Stimulated activated naive B cell treated with anti-CD40 and anti-IgM and Interleukin-4, amounts not matched to agents 10 μg/mL and 1 μg/mL and 100 μg/mL, for 72 hours (primary cell): ENCODE data around the gene PLVAP.

Experiments used
- ATAC-seq, 2 donors: fragments of 150-1000 bp; cut with Tn5 transposase; replicated peaks; 2 replicates each; pipeline ENCODE4 v1.10.0; 2021; ENCODE audit warnings: moderate library complexity in 1 of 2
- DNase-seq: peaks from one replicate; pipeline ENCODE4 v3.0.0; 2021
- H3K27ac Mint-ChIP-seq: one replicate; pipeline ENCODE4 v1.8.0; 2022; ENCODE audit warnings: mild to moderate bottlenecking, mixed read lengths
- H3K27me3 Mint-ChIP-seq, 2 donors: one replicate each; pipeline ENCODE4 v1.8.0; 2022; ENCODE audit warnings: mixed read lengths in 2 of 2
- H3K36me3 Mint-ChIP-seq, 2 donors: one replicate each; pipeline ENCODE4 v1.8.0; 2022; ENCODE audit warnings: mixed read lengths in 2 of 2, mild to moderate bottlenecking in 1 of 2
- H3K4me1 Mint-ChIP-seq, 2 donors: one replicate each; pipeline ENCODE4 v1.8.0; 2022; ENCODE audit warnings: mixed read lengths in 2 of 2, mild to moderate bottlenecking in 1 of 2
- H3K4me3 Mint-ChIP-seq, 2 donors: one replicate each; pipeline ENCODE4 v1.8.0; 2022; ENCODE audit warnings: mild to moderate bottlenecking in 2 of 2, mixed read lengths in 2 of 2, moderate library complexity in 1 of 2
- H3K9me3 Mint-ChIP-seq, 2 donors: one replicate each; pipeline ENCODE4 v1.8.0; 2022; ENCODE audit warnings: mixed read lengths in 2 of 2, mild to moderate bottlenecking in 1 of 2

Gene PLVAP

DNA sequence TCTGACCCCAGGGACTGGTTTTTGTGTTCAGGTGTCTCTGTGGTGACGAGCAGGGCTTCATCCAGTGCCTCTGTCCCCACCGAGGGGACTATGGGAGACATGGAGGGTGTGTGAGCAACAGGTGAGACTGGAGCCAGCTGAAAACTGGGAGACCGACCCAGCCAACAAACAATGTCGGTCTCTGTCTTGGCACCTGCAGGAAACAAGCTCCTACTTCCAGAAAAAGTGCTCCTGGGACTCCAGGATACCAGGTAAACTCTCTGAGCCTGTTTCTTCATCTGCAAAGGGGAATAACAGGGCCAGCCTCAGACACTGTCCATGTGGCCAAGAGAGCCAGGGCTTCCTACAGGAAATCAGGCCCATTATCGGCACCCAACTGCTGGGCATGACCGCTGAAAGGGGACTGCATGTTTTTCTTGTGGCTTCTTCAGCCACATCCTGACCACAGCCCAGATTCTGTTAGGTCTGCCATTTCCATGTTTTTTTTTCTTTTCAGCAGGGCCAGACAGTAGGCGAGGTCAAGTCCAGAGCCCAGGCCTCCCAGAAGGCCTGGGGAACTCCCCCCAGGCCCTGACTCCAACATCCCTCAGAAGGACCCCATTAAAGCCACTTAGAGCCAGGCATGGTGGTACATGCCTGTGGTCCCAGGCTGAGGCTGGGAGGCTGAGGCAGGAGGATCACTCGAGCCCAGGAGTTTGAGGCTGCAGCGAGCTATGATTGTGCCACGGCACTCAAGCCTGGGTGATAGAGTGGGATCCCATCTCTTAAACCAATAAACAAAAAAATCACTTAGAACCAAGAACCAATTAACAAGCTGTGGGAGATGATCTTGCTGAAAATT is 29.1 kb upstream of the PLVAP start:
- ATAC-seq (peak; percentile 1 to 3), DNase-seq (no peak)
- H3K36me3 Mint-ChIP-seq, result peaks cover 21 to 34% of the 10 kb centered on the region in 2 donors
- no peaks in the 10 kb centered on the region for H3K27me3 Mint-ChIP-seq
- H3K9me3 Mint-ChIP-seq, result no peaks in the 10 kb centered on the region
- H3K4me3 Mint-ChIP-seq, result peak overlapping the region; percentile 87 to 96
- H3K4me1 Mint-ChIP-seq, result peaks cover 34 to 46% of the 10 kb centered on the region in 2 donors
- peak overlapping the region; percentile 97 for H3K27ac Mint-ChIP-seq

DNA sequence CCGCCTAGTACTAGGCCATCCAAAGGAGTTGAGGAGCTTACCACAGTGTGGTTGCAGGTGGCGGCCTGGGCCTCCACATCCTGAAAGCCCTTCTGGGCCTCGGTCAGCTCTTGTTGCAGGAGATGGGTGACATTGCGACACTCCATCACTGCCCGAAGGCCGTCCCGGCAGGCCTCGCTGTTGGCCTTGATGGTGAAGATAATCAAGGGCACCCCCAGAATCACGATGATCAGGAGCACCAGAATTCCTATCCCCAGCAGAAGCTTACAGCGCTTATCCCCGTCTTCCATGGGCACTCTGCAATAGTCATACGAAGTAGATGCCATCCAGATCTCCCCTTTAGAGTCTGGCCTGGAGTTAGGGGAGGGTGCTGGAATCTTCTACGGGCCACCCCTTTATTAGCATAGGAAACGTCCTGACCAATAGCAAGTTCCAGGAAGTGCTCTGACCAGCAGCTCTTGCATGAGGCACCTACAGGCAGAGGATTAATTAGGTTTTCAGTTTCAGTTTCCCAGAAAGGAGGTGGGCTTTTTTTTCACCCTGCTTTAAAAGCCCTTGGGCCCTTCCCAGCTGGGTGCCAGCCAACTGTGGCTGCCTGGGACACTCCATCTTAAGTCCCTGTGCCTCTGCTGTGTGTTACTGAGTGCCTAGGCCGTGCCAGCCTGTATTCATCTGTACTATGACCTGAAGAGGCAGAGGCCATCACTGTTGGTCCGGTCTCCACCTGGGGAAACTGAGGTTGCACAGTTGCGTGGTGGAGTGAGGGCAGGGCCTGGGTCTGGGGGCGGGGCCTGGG is 28.3 kb upstream of the PLVAP start, which contains the start of gene BST2:
TSS of gene BST2 (minus strand) at position 381 of the 796 bp plus-strand sequence. CDS start at position 326, 55 bp downstream.
- Mint-ChIP-seq H3K4me3 (peak within 1 kb of the TSS; percentile 87 to 96), H3K27ac (peak within 1 kb of the TSS; percentile 97), H3K4me1 (peaks cover 34 to 46% of the 10 kb centered on the region in 2 donors), H3K9me3 (no peaks in the 10 kb centered on the region), H3K27me3 (no peaks in the 10 kb centered on the region), H3K36me3 (peaks cover 24 to 37% of the 10 kb centered on the region in 2 donors)
- ATAC-seq (peak; percentile 84 to 88), DNase-seq (peak; percentile 63)

DNA sequence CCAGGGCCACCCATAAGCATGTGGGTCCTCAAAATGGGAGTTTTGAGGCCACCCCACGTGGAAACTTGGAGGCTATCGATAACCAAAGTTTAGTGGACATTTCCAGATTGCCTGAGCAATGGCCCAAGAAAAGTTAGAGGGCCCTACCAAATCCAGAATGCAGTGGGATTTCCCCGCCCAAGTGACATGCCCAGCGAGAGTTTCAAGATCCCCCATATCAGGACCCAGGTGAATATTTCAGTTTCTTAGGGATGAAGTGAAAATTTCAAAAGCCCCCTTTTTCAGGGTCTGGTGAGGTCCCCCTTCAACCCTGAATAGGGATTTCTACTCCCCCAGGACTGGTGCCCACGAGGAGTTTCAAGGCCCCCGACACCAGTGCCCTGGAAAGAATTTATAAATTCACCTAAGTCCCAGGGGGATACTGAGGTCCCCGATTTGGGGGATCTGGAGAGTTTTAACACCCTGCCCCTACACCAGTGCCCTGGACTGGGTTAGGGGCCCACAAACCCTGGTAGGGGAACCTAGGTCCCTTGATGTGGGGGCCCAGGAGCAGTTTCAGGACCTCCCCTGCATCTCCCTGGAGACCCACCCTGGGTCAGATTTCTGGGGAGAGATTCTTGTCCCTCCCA is 27.6 kb upstream of the PLVAP start:
- DNase-seq (no peak), ATAC-seq (peak in 1 of 2 donors; percentile 3)
- H3K36me3 Mint-ChIP-seq, result peaks cover 25 to 38% of the 10 kb centered on the region in 2 donors
- H3K9me3 Mint-ChIP-seq, result no peaks in the 10 kb centered on the region
- H3K4me1 Mint-ChIP-seq, result peaks cover 34 to 46% of the 10 kb centered on the region in 2 donors
- no peaks in the 10 kb centered on the region for H3K27me3 Mint-ChIP-seq
- H3K27ac Mint-ChIP-seq, result peak overlapping the region; percentile 97
- peak overlapping the region; percentile 87 to 96 for H3K4me3 Mint-ChIP-seq

DNA sequence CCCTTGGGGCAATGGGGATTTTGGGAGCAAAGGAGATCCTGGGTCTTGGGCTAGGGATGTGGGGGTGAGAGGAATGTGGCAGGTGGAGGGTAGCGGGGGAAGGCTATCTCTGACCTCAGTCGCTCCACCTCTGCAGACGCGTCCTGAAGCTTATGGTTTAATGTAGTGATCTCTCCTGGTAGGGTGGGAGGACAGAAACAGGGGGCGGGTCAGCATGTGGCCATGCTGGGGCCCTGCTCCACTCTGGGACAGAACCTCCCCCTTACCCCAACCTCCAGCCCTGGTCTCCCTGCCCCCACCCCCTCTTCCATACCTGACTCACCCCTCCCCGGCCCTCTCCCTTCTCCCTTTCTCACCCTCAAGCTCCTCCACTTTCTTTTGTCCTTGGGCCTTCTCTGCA is 26.9 kb upstream of the PLVAP start:
- H3K4me3 Mint-ChIP-seq, result peak overlapping the region; percentile 87 to 96
- ATAC-seq (no peak), DNase-seq (no peak)
- H3K27ac Mint-ChIP-seq, result peak overlapping the region; percentile 97
- H3K9me3 Mint-ChIP-seq, result no peaks in the 10 kb centered on the region
- peaks cover 25 to 40% of the 10 kb centered on the region in 2 donors for H3K36me3 Mint-ChIP-seq
- H3K27me3 Mint-ChIP-seq, result no peaks in the 10 kb centered on the region
- H3K4me1 Mint-ChIP-seq, result peaks cover 34 to 46% of the 10 kb centered on the region in 2 donors

DNA sequence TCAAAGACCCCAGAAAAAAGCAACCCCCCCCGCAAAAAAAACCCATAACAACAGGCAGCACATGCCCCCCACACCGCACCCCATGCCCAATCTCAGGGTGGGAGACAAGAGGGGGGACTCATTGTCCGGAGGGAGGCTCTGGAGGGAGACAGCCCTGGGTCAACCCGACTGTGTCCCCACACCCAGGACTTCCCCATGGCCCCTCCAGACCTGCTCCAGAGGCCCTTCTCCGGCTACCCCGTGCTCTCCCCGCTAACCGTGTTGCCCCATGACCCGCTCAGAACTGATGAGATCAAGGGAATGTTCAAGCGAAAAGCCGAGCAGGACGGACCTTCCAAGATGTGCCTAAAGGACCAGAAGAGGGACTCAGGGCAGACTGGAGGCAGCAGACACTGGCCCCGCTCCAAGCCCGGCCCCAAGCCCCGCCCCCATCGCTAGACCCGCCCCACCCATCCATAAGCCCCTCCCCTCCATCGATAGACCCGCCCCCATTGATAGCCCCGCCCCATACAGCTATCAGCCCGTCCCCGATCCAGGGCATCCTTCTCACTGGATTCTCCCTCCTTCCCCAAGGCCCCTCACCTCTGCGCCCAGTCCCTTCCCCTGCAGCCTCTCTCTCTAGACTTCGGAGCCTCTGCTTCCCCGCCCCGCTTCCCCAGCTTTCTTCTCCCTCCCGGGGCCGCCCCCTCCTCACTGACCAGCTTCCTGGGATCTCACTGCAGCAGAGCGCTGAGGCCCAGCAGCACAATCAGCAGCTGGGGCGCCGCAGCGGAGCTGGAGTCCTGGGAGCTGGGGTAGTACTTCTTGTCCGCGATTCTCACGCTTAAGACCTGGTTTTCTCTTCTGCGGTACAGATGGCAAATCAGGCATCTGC is 26.1 kb upstream of the PLVAP start:
- H3K36me3 Mint-ChIP-seq, result peaks cover 28 to 45% of the 10 kb centered on the region in 2 donors
- no peaks in the 10 kb centered on the region for H3K9me3 Mint-ChIP-seq
- no peak for ATAC-seq
- H3K4me3 Mint-ChIP-seq, result peak overlapping the region; percentile 87 to 96
- DNase-seq, result no peak
- peak overlapping the region; percentile 59 for H3K27ac Mint-ChIP-seq
- H3K4me1 Mint-ChIP-seq, result peaks cover 36 to 46% of the 10 kb centered on the region in 2 donors
- no peaks in the 10 kb centered on the region for H3K27me3 Mint-ChIP-seq

DNA sequence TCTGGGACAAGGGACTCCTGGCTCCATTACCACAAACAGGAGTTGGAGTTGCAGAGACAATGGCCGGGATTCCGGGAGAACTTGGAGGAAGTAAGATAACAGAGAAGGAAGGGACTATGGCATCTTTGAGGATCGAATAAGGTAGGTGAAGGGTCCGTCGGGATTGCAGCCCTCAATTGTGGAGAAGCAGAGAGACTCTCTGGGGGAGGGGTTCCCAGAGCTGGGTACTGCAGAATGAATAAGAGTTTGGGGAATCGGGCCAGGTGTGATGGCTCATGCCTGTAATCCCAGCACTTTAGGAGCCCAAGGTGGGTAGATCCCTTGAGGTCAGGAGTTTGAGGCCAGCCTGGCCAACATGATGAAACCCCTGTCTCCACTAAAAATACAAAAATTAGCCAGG is 24.5 kb upstream of the PLVAP start:
- peaks cover 27 to 31% of the 10 kb centered on the region in 2 donors for H3K4me1 Mint-ChIP-seq
- H3K9me3 Mint-ChIP-seq, result no peaks in the 10 kb centered on the region
- H3K27me3 Mint-ChIP-seq, result no peaks in the 10 kb centered on the region
- peaks cover 33 to 49% of the 10 kb centered on the region in 2 donors for H3K36me3 Mint-ChIP-seq
- DNase-seq (no peak), ATAC-seq (no peak)
- no peak overlapping the region for H3K27ac Mint-ChIP-seq
- peak overlapping the region in 1 of 2 donors; percentile 1 for H3K4me3 Mint-ChIP-seq

DNA sequence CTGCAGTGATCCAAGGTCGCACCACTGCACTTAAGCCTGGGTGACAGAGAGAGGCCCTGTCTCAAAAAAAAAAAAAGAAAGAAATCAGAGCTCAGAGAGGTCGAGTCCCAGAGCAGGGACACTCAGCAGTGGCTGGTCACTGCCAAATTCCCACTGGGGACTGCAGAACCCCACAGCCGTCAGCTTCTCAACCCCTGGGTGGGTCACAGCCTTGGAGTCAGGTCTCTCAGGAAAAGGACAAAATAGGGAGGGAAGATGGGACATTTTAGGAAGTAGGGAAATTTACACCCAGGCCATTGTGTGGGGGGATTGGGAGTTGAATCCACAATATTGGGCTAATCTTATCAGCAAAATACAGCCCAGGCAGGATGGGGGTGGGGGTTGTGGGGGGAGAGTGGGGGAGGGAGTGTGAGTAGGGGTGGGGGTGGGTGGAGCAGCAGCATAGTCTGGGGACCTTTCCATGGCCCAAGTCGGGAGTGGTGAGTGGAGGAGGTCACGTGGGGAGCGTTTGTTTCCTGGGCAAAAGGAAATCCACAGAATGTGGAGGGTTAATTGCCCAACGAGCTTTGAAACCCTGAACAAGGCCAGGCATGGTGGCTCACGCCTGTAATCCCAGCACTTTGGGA is 21.9 kb upstream of the PLVAP start:
- Mint-ChIP-seq H3K4me1 (peaks cover 19 to 21% of the 10 kb centered on the region in 2 donors), H3K4me3 (no peak overlapping the region), H3K9me3 (no peaks in the 10 kb centered on the region), H3K36me3 (peaks cover 29 to 49% of the 10 kb centered on the region in 2 donors), H3K27me3 (no peaks in the 10 kb centered on the region), H3K27ac (no peak overlapping the region)
- DNase-seq, result no peak
- no peak for ATAC-seq

DNA sequence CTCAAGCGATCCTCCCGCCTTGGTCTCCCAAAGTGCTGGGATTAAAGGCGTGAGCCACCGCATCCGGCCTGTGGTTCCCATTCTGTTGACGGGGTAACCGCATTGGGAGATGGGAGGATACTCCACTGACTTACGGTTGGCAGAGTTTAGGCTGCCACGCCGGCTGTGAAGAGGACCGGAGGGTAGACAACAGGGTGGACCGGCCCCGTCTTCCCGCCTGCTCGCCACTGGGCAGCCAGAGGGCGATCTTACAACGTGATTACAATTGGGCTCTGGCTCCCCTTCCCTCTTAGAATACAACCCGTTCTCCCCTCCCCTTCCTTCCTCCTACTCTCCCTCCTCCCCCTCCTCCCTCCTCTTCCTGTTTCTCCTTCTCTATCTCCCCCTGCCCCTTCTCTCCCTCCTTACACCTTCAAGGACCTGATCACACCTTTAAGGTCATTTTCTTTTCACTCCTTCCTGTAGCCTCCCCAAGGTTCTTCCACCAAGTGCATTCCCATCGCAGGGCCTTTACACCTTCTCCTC is 17.8 kb upstream of the PLVAP start:
- H3K9me3 Mint-ChIP-seq, result no peaks in the 10 kb centered on the region
- H3K4me3 Mint-ChIP-seq, result peak overlapping the region; percentile 14 to 46
- ATAC-seq (peak; percentile 22 to 30), DNase-seq (peak; percentile 51)
- peaks cover 21 to 28% of the 10 kb centered on the region in 2 donors for H3K4me1 Mint-ChIP-seq
- H3K27ac Mint-ChIP-seq, result peak overlapping the region; percentile 61
- peaks cover 8 to 23% of the 10 kb centered on the region in 2 donors for H3K36me3 Mint-ChIP-seq
- peaks cover 4 to 6% of the 10 kb centered on the region in 2 donors for H3K27me3 Mint-ChIP-seq

DNA sequence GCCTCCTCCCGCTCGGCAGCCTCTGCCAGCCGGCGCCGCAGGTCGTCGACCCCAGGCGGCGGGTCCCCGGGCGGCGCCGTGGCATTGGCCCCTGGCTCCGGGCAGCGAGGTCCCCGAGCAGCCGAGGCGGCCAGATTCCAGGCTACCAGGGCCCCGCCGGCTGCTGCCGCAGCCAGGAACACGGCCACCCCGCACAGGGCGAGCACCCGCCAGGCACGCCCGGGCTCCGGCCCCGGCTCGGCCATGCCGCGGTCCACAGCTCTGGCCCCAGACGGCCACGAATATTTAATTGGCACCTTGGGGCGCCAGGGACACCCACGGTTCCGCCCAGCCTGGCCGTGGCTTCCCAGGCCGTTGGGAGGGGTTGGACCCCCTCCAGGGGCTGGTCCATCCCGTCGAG is 16.8 kb upstream of the PLVAP start, which contains the start of gene CCDC194:
TSS of gene CCDC194 (minus strand) at position 283 of the 400 bp plus-strand sequence. CDS start at position 245, 38 bp downstream.
- Mint-ChIP-seq H3K36me3 (peaks cover 7 to 20% of the 10 kb centered on the region in 2 donors), H3K4me1 (peaks cover 20 to 28% of the 10 kb centered on the region in 2 donors), H3K9me3 (peaks cover 0 to under 1% of the 10 kb centered on the region in 2 donors), H3K27ac (no peak within 1 kb of the TSS), H3K27me3 (peaks cover 4 to 6% of the 10 kb centered on the region in 2 donors), H3K4me3 (peak within 1 kb of the TSS in 1 of 2 donors; percentile 46)
- no peak for ATAC-seq
- DNase-seq, result no peak

DNA sequence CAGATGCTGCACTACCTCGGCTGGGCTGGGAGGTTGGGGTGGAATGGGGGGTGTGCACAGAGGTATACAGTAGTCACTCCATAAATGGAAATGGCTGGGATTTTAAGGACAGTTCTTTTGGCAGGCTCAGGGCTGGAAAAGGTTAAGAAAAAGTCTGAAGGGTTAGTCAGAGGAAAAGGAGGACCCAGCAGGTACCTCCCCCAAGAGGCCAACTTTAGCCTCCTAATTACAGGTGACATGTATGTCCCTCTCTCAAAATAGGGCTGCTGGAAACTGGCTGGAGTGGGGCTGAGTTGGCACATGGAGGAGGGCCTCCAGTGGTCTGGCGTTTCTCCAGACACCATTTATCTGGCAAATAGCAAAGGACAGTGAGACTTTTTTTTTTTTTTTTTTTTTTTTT is 15.9 kb upstream of the PLVAP start:
- Mint-ChIP-seq H3K27ac (no peak overlapping the region), H3K4me3 (no peak overlapping the region), H3K9me3 (peaks cover 0 to 1% of the 10 kb centered on the region in 2 donors), H3K4me1 (peaks cover 19 to 28% of the 10 kb centered on the region in 2 donors), H3K36me3 (peaks cover 4 to 17% of the 10 kb centered on the region in 2 donors), H3K27me3 (peaks cover 4 to 6% of the 10 kb centered on the region in 2 donors)
- DNase-seq, result no peak
- ATAC-seq, result no peak

DNA sequence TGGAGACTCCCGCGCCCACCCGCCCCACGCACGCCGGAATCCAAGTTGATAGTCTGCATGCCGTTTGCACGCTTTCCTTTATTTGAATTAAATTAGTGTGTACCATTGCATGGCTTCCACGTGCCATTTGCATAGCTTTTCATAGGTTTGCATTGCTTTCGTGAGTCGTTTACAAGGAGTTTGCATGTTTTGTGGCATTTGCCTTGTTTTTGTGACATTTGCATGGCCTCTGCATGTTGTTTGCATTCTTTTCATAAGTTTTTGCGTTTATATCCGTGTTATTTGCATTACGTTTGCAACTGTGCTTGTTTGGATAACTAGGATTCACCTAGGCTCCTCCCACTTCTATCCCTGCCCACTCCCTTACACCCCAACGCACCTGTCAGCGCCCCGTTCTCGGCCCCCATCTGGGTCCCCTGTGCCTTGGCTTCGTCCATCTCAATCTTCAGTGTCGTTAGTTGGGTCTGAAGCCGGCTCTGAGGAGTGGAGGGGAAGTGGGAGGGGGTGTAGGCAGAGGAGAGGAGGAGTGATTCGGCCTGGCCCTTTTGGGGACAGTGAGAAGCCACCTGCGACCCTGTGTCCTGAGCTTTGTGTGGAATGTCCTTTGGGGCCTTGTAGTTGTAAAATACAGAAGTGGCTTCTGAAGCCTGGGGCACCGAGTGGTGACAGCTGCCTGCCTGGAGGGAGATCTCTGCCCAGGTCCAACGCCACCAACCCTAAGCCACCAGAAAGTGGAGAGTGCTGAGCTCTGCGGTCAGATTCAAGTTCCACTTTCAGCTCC is 14.4 kb upstream of the PLVAP start:
- Mint-ChIP-seq H3K27ac (no peak overlapping the region), H3K9me3 (peaks cover 0 to 1% of the 10 kb centered on the region in 2 donors), H3K27me3 (peaks cover 4 to 6% of the 10 kb centered on the region in 2 donors), H3K4me3 (peak overlapping the region; percentile 93), H3K4me1 (peaks cover 19 to 28% of the 10 kb centered on the region in 2 donors), H3K36me3 (peaks cover 0 to 7% of the 10 kb centered on the region in 2 donors)
- DNase-seq (no peak), ATAC-seq (peak; percentile 33 to 37)
